HS-27A (cell line): ENCODE measurements around the gene MED13L.

ENCODE experiments used
- DNase-seq: peaks from one replicate; pipeline ENCODE4 v3.0.0-alpha.2; 2012; ENCODE audit warnings: low read depth, missing footprints

MED13L gene

GRCh38 chr12:115943630-115944391, 333.7 kb downstream of the MED13L start:
- no peak for DNase-seq

GRCh38 chr12:115943310-115943629, 334.2 kb downstream of the MED13L start:
- DNase-seq = no peak

- DNase-seq = no peak
Observed at GRCh38 chr12:115942346-115942745, 335.1 kb downstream of the MED13L start.

GRCh38 chr12:115941362-115941761, 336.1 kb downstream of the MED13L start:
- DNase-seq = no peak

- no peak for DNase-seq
Observed at GRCh38 chr12:115938794-115939377, 338.6 kb downstream of the MED13L start.

- no peak for DNase-seq
Observed at GRCh38 chr12:115936997-115937916, 340.2 kb downstream of the MED13L start.

- no peak for DNase-seq
Observed at GRCh38 chr12:115934877-115935276, 342.6 kb downstream of the MED13L start.

- no peak for DNase-seq
Observed at GRCh38 chr12:115934046-115934445, 343.4 kb downstream of the MED13L start.

GRCh38 chr12:115932066-115932465, 345.4 kb downstream of the MED13L start:
- no peak for DNase-seq

GRCh38 chr12:115930336-115930735, 347.2 kb downstream of the MED13L start:
- DNase-seq = no peak

GRCh38 chr12:115926037-115926670, 351.3 kb downstream of the MED13L start:
- DNase-seq = no peak

GRCh38 chr12:115923851-115924250, 353.6 kb downstream of the MED13L start:
- no peak for DNase-seq

- no peak for DNase-seq
Observed at GRCh38 chr12:115922952-115923564, 354.4 kb downstream of the MED13L start.

GRCh38 chr12:115920395-115921183, 356.9 kb downstream of the MED13L start:
- no peak for DNase-seq

- DNase-seq = no peak
Observed at GRCh38 chr12:115918763-115919162, 358.7 kb downstream of the MED13L start.

- DNase-seq = no peak
Observed at GRCh38 chr12:115916910-115917668, 360.4 kb downstream of the MED13L start.

GRCh38 chr12:115914122-115914521, 363.4 kb downstream of the MED13L start:
- DNase-seq = no peak

GRCh38 chr12:115912440-115912839, 365.1 kb downstream of the MED13L start:
- DNase-seq = no peak

GRCh38 chr12:115911360-115911759, 366.1 kb downstream of the MED13L start:
- no peak for DNase-seq

- no peak for DNase-seq
Observed at GRCh38 chr12:115910057-115910456, 367.4 kb downstream of the MED13L start.
